Amygdala (tissue), 56 donors: ENCODE data around the gene ZNF777.
"Not testable (repeated sequence)": the region's sequence is repeated elsewhere in the genome, so short reads cannot be mapped to it uniquely, and the experiment has no call there.

Experiments
- DNase-seq, 56 donors: peaks; one replicate each; lab custom pipeline; 2025; lab: John Stamatoyannopoulos, UW

The ZNF777 gene

GRCh38 chr7:149460493-149461277, at the start of gene ZNF777:
Gene ZNF777, minus strand, starts transcription at chr7:149461062. Its CDS starts 5,040 bp downstream, at chr7:149456022.
- DNase-seq = peak in 53 of 56 donors; percentile 12 to 84 (median 64)

DNA sequence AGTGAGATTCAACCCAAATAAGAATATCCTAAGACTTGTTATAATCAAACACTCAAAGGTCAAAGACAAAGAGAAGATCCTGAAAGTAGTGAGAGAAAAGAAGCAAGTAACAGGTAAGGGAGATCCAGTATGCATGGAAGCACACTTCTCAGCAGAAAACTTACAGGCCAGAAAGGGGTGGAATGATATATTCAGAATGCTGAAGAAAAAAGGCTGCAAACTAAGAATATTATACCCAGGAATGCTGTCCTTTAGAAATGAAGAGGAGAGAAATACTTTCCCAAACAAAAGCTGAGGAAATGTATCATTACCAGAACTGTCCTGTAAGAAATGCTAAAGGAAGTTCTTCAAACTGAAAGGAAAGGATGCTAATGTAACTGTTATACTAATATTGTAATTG, 49.4 kb upstream of the ZNF777 start:
- no peak for DNase-seq

GRCh38 chr7:149509774-149510173, 48.9 kb upstream of the ZNF777 start:
- no peak for DNase-seq

GRCh38 chr7:149505551-149505950, 44.7 kb upstream of the ZNF777 start:
- no peak for DNase-seq

- no peak for DNase-seq
Measured at GRCh38 chr7:149501651-149502050, 40.8 kb upstream of the ZNF777 start.

DNA sequence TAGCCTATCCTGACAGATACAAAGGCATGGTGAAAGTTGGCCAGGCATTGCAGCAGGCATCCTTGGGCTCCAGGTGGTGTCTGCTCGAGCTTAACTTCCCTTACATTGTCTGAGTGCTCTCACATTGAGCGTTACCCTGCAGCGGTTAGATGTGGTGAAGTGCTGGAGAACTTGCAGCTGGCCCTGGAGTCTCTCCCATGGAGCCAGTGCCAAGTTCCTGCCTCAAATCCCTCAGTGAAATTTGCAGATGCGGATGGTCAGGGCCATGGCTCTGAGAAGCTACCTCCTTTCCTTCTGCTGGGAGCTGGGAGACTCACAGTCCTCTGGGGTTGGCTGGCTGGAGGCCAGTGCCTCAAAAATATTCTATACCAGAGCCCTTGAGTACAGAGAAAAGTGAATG, 40.0 kb upstream of the ZNF777 start:
- DNase-seq = no peak

- no peak for DNase-seq
Measured at GRCh38 chr7:149500201-149500600, 39.3 kb upstream of the ZNF777 start.

- no peak for DNase-seq
Measured at GRCh38 chr7:149498811-149499210, 37.9 kb upstream of the ZNF777 start.

GRCh38 chr7:149497467-149498261, 36.8 kb upstream of the ZNF777 start, which contains the start of gene ZNF746:
Gene ZNF746, minus strand, starts transcription at chr7:149497809. Its CDS starts 273 bp downstream, at chr7:149497536.
- peak in 44 of 56 donors; percentile 7 to 79 (median 52) for DNase-seq

DNA sequence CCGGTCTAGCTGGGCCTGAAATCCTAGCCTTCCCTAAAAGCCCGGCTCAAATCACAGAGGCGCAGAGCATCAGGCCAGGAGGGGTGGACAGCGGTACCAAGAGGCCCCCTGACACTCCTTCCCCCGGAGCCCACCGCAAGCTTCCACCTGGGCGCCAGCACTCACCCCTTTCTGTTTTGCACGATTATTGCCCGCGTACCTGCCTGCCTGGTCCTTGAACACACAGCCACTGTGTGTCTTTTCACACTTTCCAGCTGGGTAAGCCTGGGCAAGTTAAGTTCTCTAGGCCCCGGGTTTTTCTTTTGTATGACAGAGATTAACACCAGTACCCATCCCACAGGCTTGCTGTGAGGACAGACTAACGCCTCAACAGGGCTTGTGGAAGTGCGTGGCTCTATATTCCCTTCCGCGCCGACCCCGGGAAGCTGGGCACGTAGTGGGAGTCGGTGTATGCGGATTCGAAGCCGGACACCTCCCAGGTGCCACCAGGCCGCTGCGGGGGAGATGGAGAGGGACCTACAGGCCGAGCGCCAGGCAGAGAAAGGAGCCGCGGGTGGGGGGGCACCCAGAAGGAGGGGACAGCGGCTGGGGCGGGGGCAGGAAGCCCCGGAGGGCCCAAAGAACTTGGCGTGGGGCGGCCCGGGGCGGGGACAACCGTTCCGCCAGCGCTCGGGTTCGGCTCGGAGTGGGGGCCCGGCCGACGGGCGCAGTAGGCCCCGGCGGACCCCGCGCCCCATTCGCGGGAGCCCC, 36.0 kb upstream of the ZNF777 start:
- peak in 20 of 56 donors; percentile 14 to 55 (median 34) for DNase-seq

DNA sequence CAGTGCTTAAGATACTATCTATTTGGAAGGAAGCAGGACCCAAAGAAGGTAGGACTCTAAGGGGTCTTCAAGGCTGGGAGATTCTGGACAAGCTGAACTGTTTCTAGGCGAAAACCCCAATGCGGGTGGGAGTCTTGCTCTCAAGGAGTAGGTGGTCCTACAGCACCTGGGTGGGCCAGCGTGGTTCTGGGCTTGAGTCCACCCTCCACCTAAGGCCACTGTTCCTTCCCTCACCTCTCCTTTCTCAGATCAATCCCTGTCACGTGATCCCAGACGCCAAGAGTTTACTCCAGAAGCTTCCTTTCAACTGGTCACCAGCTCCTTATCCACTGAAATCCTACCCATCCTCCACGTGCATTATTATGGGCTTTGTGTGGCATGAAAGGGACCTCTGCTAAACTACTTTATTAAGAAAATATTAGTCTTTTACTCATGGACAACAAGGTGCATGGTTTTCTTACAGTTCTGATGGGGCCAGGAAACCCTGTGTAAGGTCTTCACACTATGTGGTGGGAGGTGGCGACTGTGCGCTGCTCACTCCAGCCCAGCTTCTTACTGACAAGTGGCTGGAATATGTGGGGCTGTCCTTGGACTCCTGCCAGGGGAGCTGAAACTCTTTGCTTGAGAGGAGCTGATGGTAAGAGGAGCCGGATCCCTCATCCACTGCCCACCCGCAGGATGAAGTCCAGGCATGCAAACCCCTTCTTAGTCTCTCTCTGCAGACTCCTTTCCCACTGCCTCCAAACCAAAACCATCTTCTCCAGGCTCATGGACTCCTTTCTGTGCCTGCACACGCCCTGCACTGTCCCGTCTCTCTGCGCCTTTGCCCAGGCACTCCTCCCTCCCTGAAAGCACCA, 35.2 kb upstream of the ZNF777 start:
- peak in 30 of 56 donors; percentile 9 to 67 (median 40) for DNase-seq

DNA sequence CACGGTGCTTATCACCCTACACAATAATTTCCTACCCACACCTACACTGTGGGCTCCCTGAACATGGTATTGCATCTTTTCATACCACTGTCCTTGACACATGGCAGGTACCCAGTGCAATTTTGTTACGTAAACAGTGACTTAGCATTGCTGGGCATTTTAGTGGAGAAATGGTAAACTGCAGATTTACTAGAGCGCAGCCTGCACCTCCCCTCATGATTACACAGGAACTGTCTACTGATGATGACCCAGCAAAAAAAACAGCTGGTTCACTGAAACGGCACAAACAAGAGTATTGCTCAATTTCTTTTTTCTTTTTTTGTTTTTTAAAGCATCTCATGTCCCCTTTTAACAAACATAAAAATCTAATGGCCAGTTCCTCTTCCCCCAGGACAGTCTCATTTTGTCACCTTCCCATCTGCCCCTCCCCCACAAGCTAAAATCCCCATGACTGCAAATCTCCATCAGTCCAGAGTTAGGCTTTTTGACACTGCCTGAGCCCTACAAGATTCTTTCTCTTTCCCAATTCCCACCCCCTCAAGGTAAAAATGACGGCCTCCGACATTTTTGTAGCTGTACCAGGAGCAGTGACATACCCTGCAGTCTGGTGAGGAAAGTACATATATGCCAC, 34.0 kb upstream of the ZNF777 start:
- no peak for DNase-seq

DNA sequence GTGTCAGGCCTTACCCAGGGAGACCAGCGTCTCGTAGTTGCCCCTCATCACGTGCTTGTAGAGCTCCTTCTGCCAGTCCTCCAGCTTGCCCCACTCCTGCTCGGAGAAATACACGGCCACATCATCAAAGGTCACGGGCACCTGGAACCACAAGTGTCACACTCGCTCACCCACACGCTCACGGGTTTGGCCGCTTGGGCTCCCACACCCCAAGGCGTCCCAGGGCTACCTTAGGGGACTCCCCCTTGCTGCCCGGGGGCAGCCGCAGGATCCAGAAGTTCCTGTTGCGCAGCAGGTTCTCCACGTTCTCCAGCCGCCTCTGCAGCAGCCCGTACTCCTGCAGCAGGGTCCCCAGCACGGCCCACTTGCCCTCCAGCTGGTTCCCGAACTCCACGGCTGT, 33.1 kb upstream of the ZNF777 start:
- DNase-seq = not testable (repeated sequence)

DNA sequence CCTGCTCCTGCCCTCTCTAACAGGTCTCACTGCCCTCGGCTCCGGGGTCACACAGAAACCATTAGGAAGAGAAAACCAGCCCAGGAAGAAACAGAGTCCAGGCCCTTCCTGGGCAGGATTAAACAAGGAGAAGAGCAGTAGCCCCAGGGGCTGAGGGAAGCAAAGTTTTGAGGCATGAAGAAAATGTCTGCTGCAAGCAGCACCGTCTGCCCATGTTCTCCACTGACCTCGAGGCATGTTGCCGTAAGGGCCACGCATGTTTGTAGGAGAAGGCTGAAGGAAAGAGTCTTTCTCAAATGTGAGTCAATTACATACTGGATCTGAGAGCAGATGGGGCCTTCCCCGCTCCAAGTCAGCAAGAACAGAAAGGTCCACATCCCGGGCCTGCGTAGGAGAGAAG, 32.5 kb upstream of the ZNF777 start:
- DNase-seq = no peak

DNA sequence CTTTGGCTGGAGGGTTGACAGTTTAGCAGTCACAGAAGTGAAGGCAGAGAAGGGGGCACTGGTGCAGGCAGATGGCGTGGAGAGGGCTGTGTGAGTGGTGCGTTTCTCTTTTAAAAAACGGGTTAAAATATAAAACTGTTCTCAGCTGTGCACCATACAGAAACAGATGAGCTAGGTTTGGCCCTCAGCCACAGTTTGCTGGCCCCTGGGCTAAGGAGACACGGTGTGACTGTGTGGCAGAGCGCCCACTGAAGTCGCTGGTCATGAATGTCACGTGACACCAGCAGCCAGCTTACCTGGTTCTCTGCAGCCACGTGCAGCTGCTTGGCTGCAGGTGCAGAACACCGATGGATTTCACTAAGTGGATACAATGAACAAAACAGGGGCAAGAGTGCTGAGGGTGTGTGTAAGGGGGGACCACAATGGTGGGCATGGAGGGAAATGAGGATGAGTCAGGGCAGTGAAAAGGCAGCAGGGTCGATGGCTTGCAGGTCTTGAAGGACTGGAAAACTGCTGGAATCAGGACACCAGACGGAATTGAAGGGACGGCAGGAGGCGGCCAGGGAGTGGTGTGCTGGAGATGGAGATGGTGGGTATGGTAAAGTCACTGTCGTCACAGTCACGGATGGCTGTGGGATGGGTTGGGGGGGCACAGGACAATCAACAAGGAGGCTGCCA, 29.4 kb upstream of the ZNF777 start:
- no peak for DNase-seq

- DNase-seq = no peak
Measured at GRCh38 chr7:149489391-149490024, 28.6 kb upstream of the ZNF777 start.

- DNase-seq = no peak
Measured at GRCh38 chr7:149479568-149479967, 18.7 kb upstream of the ZNF777 start.

DNA sequence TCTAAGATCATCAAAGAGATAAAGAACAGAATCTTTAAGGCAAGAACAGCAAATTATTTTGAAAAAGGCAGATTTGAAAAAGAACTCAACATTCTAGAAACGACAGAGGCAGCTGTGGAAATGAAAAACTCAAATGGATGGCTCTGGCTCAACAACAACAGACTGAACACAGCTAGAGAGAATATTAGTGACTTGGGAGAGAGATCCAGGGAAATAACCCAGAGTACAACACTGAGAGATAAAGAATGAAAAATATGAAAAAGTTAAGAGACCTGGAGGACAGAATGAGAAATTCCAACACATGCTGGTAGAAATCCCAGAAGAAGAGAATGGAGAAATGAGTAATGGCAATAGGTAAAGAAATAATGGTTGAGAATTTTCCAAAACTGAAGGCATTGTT, 17.9 kb upstream of the ZNF777 start:
- DNase-seq = no peak
